ENCODE measurements around the gene KLF5. TPM values are rescaled to one million over a fixed set of nuclear protein-coding genes. Genes with fewer than 3 reads are reported as not detected.

Gene KLF5

Small RNA genes within 50 kb of the gene (small RNA-seq; reads per million reads assigned to genes)
- gene RNU6-66P (ENCODE audit: insufficient read depth), result not detected
